ENCODE data around the gene ADAP2.

The ADAP2 gene

GRCh38 chr17:30913955-30914354, 7.8 kb upstream of the ADAP2 start:
- no peak overlapping the region for H3K27ac ChIP-seq
- TF ChIP-seq, protein P1, sequence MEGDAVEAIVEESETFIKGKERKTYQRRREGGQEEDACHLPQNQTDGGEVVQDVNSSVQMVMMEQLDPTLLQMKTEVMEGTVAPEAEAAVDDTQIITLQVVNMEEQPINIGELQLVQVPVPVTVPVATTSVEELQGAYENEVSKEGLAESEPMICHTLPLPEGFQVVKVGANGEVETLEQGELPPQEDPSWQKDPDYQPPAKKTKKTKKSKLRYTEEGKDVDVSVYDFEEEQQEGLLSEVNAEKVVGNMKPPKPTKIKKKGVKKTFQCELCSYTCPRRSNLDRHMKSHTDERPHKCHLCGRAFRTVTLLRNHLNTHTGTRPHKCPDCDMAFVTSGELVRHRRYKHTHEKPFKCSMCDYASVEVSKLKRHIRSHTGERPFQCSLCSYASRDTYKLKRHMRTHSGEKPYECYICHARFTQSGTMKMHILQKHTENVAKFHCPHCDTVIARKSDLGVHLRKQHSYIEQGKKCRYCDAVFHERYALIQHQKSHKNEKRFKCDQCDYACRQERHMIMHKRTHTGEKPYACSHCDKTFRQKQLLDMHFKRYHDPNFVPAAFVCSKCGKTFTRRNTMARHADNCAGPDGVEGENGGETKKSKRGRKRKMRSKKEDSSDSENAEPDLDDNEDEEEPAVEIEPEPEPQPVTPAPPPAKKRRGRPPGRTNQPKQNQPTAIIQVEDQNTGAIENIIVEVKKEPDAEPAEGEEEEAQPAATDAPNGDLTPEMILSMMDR (conservative IDR thresholded peaks at IDR 0.05): no peak

GRCh38 chr17:30915833-30916611, 5.7 kb upstream of the ADAP2 start:
- TF ChIP-seq, protein P1 (conservative IDR thresholded peaks at IDR 0.05): no peak
- no peak overlapping the region for H3K27ac ChIP-seq

- TF ChIP-seq, protein P1 (conservative IDR thresholded peaks at IDR 0.05): no peak
- H3K27ac ChIP-seq: no peak overlapping the region
Observed at GRCh38 chr17:30917050-30917449, 4.7 kb upstream of the ADAP2 start.

DNA sequence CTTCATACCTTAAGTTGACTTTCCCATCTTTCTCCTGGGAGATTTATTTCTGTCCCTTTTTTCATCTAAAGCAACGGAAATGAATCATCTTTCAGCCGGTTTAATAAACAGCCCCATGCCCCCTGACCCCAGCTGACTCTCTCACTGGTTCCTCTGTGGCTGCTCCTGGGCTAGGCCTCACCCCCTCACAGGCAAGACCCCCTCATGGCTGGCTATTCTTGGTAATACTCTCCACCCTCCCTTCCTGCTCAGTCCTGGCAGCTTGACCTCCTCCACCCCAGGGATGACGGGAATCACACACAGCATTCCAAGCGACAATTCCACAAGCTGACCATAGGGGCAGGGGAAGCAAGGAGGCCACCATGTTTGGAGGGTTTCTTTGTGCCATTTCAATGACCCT, 1.5 kb upstream of the ADAP2 start:
- no peak overlapping the region for H3K27ac ChIP-seq
- TF ChIP-seq, protein P1 (conservative IDR thresholded peaks at IDR 0.05): no peak

DNA sequence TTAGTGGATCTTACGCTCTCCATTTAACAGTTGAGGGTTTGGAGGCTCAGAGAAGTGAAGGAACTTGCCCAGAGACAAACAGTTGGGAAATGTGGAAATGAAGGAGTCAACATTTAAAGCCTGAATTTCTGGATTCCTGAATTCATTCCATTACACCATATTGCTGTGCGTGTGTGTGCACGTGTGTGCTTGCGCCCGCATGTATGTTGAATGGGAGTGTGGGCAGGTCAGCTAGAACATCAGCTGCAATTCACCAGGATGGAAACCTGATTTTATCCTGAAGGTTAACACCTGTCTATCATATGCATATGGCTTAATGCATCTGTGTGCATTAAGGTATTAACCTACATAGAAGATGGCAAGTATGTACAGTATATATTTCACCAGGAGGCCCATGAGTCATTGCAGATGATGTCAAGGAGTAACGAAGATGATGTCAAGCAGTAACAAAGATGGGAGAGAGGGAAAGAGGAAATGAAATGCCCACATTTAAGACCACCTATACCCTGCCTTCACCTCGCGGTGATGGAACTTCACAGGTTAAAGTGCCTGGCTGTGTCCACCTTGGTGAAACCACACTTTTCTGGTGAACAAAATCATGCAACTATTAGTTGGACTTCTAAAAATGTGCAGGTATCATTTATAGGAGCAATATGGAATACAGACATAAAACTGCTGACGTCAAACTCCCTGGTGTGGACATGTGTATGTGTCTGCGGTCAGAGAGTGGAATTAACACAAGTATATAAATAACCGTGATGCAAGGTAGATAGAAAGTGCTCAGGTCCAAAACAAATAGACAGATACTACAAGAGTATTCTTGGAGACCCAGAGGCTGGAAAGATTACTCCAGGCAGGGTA, 832 bp upstream of the ADAP2 start:
- TF ChIP-seq, protein P1 (conservative IDR thresholded peaks at IDR 0.05): no peak
- H3K27ac ChIP-seq: peak overlapping the region; percentile 57; the same call in 1 of the 2 replicates

- TF ChIP-seq, protein P1 (conservative IDR thresholded peaks at IDR 0.05): no peak
- peak overlapping the region; percentile 57; the same call in 1 of the 2 replicates for H3K27ac ChIP-seq
Observed at GRCh38 chr17:30922235-30923030, 688 bp downstream of the ADAP2 start.

GRCh38 chr17:30924341-30924740, 2.6 kb downstream of the ADAP2 start:
- TF ChIP-seq, protein P1 (conservative IDR thresholded peaks at IDR 0.05): no peak

More at GRCh38 chr17:30924341-30924740, 2.6 kb downstream of the ADAP2 start:
- H3K27ac ChIP-seq: no peak overlapping the region
